IPS-NIHi7 (cell line): ENCODE data around the gene WDFY3.
"Not testable (repeated sequence)": the region's sequence is repeated elsewhere in the genome, so short reads cannot be mapped to it uniquely, and the experiment has no call there.

Experiments
- DNase-seq: peaks from one replicate; pipeline ENCODE4 v3.0.0; 2012; ENCODE audit warnings: mixed read lengths; ENCODE audit errors: extremely low spot score

WDFY3 gene

DNA sequence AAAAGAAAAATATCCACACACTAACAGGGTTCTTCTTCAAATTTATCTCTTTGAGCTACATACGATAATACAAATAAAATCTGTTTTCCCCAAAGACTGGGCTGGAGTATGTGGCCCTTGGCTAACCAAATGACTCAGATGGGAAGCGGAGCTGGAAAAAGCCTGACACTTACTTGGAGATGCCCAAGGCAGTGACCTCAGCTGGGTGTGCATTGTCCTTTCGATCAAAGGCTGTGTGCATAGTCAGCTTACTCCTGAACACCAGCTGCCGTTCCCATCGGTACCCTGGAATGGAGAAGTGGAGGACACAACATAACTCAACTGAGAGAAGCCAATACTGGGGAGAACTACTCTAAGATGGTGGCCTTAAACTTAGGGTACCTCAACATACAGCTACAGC, 288.5 kb downstream of the WDFY3 start:
- no peak for DNase-seq

DNA sequence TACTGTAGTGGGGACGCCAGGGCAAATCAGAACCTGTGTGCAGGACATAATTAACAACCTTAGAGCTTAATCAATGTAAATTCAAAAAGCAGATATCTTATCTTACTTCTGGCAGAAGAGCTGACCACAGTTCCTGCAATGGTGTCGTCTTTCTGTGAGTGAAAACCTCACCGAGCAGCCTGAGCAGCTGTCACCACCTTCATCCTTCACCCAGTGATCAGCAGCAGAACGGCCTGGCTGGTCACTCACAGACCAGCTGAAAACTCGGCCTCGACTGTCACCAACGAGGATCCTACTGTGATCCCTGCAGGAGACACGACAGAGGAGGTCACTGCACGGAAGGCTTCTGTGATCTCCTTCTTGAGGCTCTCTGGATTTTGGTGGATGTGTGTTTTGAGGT, 289.4 kb downstream of the WDFY3 start:
- no peak for DNase-seq

DNA sequence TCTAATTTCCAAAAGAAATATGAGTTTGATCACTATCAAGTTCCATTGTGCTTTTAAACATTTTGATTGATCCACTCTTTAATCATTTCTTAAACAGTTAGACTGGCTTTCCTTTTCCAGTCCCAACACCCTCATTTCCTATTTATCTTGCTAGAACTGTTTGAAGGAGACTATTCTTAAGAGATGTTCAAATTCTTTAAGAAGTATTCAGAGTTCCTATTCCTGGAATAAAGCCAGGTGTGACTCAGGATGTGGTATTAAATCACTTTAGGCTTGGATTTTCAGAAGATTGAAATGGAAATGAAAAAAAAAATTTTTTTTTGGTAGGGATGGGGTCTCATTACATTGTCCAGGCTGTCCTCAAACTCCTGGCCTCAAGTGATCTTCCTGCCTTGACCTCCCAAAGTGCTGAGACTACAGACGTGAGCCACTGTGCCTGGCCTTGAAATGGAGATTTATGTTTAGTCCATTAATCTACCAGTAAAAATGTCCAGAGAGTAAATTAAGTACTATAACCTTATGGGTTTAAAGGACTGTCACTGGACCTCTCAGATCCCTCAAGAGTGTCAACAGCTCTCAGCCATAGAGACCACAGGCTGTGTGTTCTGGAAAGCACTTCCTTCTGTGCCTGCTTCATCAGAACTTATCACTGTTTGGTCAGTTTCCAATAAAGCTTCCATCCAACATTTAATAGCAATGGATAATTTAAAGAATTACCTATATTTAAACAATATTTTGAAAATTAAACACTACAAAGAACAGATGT, 292.8 kb downstream of the WDFY3 start:
- no peak for DNase-seq

DNA sequence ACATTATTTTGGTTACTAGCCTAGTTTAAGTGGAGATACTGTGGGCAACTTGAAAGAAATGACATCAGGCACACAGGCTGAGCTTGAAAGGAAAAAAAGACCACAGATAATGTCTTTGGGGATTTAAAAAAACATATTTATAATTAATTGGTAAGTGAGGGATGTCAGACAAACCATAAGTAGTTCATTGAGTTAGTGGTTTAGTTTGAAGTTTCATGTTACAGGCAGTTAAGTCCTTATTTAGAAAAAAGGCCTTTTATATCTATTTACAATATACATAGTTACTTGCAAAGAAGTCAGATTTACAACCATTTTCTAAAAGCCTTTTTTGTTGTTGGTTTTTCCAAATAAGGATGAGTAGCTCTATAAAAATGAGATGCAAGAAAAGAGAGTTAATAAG, 294.3 kb downstream of the WDFY3 start:
- no peak for DNase-seq

DNA sequence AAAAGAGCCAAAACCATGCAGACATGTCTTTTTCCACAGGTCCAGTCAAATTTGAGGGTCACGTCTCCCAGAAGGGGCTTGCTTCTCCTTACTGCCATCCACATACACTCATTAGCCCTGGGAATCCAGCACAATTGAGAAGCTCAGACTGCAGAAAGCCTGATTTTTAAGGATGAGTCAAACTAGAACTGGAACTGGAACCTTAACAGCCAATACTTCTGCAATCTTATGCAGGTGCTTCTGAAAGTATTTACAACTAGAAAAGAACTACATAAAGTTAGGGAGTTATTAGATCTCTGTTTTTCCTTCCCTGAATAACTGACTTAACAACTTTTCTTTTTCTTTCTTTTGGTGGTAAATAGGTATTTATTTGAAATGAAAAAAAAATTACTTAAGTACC, 297.3 kb downstream of the WDFY3 start:
- DNase-seq = no peak

DNA sequence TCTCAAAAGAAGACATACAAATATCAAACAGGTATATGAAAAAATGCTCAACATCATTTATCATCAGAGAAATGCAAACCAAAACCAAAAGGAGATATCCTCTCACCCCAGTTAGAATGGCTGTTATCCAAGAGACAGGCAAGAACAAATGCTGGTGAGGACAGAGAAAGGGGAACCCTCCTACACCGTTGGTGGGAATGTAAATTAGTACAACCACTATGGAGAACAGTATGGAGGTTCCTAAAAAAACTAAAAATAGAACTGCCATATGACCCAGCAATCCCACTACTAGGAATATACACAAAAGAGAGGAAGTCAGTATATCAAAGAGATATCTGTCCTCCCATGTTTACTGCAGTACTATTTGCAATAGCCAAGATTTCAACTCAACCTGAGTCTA, 300.1 kb downstream of the WDFY3 start:
- DNase-seq = no peak

DNA sequence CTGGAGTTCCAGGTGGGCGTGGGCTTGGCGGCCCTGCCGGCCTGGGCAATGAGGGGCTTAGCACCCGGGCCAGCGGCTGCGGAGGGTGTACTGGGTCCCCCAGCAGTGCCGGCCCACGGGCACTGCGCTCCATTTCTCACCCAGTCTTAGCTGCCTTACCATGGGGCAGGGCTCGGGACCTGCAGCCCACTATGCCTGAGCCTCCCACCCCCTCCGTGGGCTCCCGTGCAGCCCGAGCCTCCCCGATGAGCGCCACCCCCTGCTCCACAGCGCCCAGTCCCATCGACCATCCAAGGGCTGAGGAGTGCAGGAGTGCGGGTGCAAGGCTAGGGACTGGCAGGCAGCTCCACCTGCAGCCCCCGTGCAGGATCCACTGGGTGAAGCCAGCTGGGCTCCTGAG, 301.7 kb downstream of the WDFY3 start:
- not testable (repeated sequence) for DNase-seq

DNA sequence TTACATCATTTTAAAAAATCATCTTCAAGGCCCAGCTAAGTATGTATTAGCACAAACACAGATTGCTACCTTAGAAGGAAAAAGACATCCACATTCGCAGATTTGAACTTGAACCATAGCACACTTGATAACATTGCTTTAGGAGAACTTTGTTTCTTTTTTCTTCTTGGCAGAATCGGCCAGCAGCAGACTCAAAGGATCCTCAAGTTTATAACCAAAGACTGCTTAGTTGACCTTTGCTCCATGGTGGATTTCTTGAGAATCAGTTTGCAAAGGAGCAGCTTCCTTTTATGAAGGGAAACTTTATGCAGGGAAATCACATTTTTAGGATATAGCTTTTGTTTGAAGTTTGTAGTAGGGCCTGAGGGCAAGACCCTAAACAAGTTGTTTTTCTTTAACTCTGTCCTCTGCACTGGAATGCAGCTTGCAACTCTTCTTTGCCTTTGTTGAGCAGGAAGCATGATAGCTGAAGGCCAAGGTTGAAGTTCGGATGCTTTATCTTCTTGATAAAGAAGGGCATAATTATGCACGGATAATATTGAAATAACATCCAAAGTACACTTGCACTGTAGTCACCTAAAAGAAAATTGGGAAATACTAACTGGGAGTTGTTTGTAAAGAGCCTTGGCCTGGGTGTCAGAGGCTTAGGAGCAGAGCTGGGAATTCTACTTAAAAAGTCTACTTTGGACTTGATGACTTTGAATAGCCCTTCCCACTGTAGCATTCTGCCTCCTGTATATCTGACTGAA, 305.1 kb downstream of the WDFY3 start:
- no peak for DNase-seq

DNA sequence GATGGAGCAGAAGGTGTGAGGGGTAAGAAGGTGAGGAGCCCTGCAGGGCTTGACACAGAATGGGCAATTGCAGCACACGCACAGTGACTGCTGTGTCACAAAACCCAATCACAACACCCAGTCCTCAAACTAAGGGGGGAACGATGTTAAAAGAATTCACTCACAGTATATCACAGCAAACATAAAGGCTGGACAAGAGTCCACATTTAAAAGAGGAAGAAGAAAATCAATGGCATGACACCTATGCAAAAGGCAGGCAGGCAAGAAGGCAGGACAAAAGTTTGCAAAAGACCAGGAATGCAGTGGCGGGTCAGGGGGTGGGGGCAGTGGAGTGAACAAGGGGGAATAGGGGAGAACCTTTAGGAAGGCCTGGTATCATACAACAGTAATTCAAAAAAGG, 305.9 kb downstream of the WDFY3 start:
- DNase-seq = no peak

DNA sequence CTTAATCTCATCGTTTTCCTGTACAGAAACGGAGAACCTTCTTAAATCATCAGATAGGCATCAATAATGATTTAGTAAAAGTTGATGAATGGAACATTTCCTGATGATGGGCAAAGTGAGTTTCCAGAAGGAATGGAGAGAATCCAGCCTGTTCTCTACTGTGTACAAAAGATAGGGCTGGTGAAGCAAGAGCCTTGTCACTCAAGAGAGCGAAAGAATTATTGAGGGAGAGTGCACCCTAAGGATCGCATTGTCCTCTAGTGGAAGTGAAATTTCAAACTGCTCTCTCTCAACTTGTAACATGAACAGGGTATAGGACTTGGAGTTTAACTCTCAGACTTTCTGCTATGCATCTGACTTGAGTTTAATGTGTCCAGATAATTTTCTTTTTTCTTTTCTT, 314.0 kb downstream of the WDFY3 start:
- no peak for DNase-seq

DNA sequence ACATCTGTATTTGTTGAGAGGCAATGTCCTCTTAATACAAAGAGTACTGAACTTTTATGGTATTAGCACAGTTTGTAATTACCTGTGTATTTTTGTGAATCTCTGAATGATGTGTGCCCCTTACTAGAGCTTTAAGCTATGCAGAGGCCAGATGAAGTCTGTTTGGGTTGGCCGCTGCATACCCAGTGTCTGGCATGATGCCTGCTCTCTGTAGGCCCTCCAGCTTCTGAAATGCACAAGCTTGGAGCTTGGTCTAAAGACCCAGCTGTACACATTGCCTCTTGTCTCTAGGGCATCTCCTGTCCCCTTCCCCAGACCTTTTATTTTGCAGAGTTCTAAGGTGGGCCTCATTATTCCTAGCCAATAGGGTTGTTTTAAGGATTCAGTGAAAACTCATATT, 315.0 kb downstream of the WDFY3 start:
- no peak for DNase-seq

DNA sequence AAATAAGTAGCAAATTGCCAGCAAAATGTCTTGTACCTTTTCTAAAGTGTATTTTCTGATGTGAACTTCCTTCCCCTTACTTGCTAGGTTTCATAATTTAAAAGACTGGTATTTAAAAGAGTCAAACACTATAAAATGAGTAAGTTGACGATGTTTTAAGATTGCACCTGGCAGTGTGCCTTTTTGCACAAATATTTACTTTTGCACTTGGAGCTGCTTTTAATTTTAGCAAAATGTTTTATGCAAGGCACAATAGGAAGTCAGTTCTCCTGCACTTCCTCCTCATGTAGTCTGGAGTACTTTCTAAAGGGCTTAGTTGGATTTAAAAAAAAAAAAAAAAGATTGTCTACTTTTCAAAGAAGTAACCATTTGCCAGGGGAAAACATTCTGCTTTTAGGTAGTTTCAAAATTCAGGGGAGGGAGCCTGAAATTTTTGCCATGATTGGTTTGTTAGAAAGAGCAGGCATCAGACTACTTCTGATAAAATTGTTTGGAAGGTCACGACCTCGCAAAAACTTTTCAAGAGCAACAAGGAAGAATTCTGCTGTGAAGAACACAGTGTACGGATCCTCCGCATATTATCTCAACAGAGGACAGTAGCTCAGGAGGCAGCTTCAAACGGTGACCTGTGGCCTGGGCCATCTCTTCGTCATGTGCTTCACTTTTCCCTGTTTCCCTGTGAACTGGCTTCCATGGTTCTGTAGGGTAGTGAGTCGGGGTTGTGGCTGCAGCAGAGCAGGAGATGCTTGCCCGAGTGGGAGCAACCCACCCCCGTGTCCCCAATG, 317.4 kb downstream of the WDFY3 start:
- DNase-seq = no peak

DNA sequence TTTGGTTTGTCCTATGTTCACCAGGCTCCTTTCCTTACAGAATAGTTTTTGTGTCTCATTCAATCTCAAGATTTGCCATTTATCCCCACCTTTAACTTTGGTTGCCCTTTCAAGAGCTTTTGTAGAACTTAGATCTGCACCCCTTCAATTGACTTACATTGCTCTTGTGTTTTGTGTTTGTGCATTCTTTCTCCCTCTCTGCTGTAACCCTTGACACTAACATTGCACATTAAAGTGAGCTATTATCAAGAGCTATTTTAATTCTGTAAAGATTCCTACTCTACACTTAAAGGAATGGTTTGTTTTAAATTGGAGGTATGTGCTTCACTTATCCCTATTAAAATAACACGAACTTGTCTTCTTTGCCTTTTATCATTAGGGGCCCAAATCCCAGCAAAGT, 318.3 kb downstream of the WDFY3 start:
- no peak for DNase-seq

DNA sequence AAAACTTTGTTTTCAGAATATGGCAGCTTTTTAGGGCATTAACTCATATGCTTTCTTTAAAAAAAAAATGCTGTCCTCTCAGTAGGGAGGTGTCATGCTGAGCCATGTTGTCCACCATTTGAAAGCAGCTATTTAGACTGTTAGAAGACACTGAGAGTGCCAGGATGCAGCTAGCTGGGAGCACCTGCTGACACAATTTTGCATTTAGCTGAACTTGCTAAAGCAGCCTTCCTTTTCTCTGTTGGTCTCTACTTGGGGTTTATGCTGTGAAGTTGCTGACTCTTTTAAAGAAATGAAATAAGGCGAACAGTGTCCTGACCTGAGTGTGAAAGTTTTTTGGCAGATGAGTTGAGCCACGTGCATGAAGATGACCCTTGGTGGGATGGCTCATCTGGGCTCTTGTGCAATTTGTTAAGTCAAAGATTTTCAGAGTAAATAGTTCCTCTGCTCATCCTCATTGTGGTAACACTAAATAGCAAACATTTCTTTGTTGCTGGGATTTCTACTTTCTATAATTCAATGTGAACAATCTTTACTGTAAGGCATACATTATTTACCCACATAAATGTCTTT, 319.1 kb downstream of the WDFY3 start:
- DNase-seq = peak; percentile 56

DNA sequence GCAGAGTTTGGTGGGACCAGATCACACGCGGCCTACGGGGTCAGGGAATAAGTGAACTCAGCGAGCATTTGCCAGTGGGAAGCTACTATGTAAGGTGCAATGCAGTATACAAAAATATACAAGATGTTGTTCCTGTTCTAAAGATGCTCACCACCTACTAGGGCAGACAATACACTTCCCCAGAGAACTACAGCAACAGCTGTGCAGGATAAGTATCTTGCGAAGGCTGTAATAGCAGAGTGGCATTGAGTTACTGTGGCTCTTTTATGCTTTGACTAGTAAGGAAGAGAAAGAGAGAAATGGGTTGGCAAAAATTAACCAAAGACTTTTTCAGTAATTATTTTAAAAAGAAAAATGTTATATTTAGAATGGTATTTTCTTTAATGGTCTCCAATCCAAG, 322.4 kb downstream of the WDFY3 start:
- DNase-seq = no peak

DNA sequence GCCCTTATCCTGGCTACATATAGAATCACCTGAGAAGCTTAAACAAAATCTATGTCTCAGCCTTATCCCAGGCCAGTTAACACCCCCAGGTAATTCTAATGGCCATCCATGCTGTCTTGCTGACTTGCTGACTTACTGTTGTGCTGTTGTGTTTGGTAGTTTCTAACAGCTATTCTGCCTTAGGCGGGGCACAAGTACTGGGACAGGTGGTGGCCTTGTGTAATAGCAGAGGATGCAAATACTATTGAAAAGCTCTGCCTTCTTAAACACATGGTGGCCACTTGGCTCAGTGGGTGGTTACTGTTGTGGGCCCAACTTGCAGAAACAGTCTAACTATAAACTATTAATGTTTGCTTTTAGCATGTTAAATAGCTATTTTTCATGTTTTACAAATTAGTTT, 327.3 kb downstream of the WDFY3 start:
- DNase-seq = no peak

DNA sequence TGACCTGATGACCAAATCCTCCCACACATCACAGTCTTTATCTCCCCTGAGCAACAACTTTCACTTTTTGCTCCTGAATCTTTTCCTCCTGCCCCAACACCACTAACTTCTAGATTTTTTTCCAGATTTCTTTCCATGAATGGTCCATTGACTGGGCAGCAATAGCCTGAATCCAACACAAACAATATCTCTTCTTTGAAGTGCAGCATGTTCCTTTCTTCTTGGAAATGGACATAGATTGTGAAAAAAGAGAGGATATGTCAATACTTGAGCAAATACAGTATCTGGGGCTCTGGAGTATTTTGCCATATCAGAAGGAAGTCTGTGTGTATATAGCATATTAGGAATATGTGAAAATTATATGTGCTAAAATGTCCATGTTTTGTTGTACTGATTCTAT, 328.4 kb downstream of the WDFY3 start:
- DNase-seq = no peak

DNA sequence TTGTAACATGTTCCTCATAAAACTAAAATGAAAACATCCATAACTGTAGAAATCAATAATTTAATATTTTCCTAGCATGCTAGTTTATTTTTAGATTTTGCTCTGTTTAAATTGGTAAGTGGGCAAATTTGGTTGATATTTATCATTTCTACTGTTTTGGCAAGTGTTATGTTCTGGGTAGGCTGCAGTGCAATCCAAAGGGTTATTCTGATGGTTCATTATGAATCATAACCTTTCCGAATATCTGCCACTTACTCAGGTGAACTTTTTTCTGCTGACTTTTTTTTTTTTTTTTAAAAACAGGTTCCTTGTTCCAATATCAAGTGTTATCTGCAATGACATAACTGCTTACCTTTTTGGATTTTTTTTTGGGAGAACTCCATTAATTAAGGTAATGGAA, 331.5 kb downstream of the WDFY3 start:
- no peak for DNase-seq

DNA sequence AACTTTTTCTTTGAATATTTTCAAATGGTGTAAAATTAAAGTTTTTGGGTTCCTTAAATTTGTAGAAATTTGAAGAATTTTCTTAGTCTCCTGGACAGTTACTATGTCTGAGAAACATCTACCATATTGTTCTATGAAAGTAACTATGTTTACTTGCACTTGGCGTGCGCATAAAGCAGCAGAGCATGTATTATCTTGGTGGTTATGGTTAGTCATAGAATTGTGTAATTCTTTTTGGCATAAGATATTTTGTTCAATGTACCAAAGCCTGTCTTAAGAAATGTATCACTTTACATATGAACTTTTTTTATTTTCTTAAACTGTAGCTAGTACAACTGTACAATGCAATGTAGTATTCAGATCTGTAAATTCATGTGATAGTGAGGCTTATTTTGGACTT, 334.4 kb downstream of the WDFY3 start:
- DNase-seq = no peak

DNA sequence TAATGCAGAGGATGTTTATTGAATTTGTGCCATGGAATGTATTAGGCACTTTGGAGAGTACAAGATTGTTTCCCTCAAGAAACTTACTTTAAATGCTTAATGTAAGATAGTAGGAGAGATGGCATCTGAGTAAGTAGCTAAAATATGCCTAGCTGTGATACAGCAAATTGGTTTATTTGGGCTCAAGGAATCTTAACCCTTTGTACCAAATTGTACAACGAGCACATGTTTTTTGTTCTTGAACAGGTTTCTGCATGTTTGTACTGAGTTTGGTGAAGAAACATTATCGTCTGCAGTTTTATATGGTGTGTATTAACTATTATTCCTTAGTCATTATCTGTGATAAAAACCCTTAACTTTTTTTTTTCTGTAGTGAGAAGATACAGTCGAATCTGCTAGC, 334.9 kb downstream of the WDFY3 start:
- no peak for DNase-seq

DNA sequence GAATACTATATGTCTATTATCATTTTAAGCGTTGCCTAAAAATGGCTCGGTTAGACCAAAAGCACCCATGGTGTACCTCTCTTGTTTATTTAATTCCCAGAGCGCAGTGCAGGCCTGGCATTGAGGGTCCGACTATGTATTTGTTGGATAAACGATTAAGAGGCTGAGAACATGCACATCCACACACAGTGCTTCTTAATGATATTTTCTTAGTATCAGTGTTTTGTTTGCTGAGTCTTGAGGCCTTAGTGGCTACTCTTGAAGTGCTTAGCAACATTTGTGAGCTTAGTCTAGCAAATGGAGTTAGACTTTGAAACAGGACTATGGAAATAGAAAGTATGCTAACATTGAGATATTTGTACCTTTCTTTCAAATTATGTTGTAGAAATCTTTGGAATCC, 339.8 kb downstream of the WDFY3 start:
- no peak for DNase-seq

DNA sequence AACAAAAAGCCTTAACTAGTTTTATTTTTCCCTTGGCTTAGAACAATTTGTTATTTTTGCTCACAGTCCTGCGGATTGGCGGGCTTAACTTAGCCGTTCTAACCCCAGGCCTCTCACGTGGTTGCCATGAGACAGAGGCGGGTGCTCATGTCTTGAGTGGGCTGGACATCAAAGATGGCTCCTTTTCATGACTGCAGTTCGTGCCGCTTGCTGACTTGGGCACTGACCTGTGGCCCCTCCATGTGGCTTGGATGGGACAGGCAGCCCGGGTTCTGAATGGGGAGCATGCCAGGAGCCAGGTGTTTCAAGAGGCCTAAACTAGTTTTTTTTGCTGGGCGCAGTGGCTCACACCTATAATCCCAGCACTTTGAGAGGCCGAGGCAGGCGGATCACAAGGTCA, 342.8 kb downstream of the WDFY3 start:
- peak; percentile 11 for DNase-seq
